HUES64 (cell line): ENCODE measurements around the gene PCTP.

Experiments
- H3K27ac ChIP-seq: 2 replicates; pipeline ENCODE4 v1.7.0; 2013; ENCODE audit warnings: low read depth, low read length, inconsistent platforms
- H3K27me3 ChIP-seq: 2 replicates; pipeline ENCODE4 v1.6.1; 2013; ENCODE audit warnings: mild to moderate bottlenecking, low read length; ENCODE audit not compliant: insufficient read depth
- H3K36me3 ChIP-seq: 2 replicates; pipeline ENCODE4 v1.6.1; 2013; ENCODE audit warnings: mild to moderate bottlenecking, low read length; ENCODE audit not compliant: insufficient read depth
- H3K4me1 ChIP-seq: 2 replicates; pipeline ENCODE4 v1.6.1; 2013; ENCODE audit warnings: mild to moderate bottlenecking, low read length, moderate library complexity; ENCODE audit not compliant: insufficient read depth
- H3K4me3 ChIP-seq: 2 replicates; pipeline ENCODE4 v1.5.1; 2013; ENCODE audit warnings: mild to moderate bottlenecking, low read length, moderate library complexity
- H3K9ac ChIP-seq: 2 replicates; pipeline ENCODE4 v1.6.1; 2013; ENCODE audit warnings: mild to moderate bottlenecking, low read depth, low read length
- H3K9me3 ChIP-seq: 2 replicates; pipeline ENCODE4 v1.6.1; 2013; ENCODE audit warnings: low read depth, low read length; ENCODE audit not compliant: insufficient read depth
- WGBS: fragments of 150-250, 120-280 bp; methylation state at CpG from one replicate; pipeline ENCODE4 v1.1.7; 2013; ENCODE audit warnings: missing lambda C conversion rate; 5-methylcytosine and 5-hydroxymethylcytosine counted together

PCTP gene

DNA sequence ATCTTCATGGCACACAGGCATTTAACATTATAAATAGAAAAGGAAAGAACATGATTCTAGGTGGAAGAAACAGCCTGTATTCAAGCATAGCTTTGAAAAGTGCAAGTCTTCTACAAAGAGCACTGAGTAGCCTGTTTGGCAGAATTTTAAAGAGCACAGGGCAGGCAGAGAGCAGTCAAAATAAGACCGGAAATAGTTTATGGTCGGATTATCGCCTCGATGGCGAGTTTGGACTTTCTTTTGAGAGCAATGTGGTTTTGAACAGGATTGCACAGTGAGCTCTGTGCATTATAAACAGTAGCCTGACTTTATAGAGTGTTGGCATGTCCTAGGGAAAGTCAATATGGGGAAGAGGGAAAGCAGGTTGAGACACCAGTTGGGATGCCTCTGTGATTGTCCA lies 22.0 kb upstream of the PCTP start:
- Histone ChIP-seq H3K27ac (no peak overlapping the region), H3K4me3 (no peak overlapping the region), H3K9me3 (no peaks in the 10 kb centered on the region), H3K27me3 (no peaks in the 10 kb centered on the region), H3K9ac (no peak overlapping the region), H3K36me3 (no peaks in the 10 kb centered on the region), H3K4me1 (peaks cover 37% of the 10 kb centered on the region)
- 96% methylated on average over 5 of the region's 5 CpGs for WGBS

- Histone ChIP-seq H3K4me1 (peaks cover 41% of the 10 kb centered on the region), H3K9me3 (no peaks in the 10 kb centered on the region), H3K9ac (no peak overlapping the region), H3K27ac (no peak overlapping the region), H3K27me3 (no peaks in the 10 kb centered on the region), H3K36me3 (no peaks in the 10 kb centered on the region), H3K4me3 (no peak overlapping the region)
- no CpG with 5 or more reads among the region's 1 CpG for WGBS
Measured at GRCh38 chr17:55729484-55729883, 21.4 kb upstream of the PCTP start.

- Histone ChIP-seq H3K9me3 (no peaks in the 10 kb centered on the region), H3K4me1 (peaks cover 38% of the 10 kb centered on the region), H3K36me3 (no peaks in the 10 kb centered on the region), H3K27me3 (no peaks in the 10 kb centered on the region), H3K9ac (no peak overlapping the region), H3K27ac (no peak overlapping the region), H3K4me3 (no peak overlapping the region)
- no CpG with 5 or more reads among the region's 1 CpG for WGBS
Measured at GRCh38 chr17:55730380-55730779, 20.5 kb upstream of the PCTP start.

GRCh38 chr17:55730808-55731207 lies 20.0 kb upstream of the PCTP start:
- 90% methylated on average over 2 of the region's 3 CpGs for WGBS
- Histone ChIP-seq H3K9ac (no peak overlapping the region), H3K27ac (no peak overlapping the region), H3K9me3 (no peaks in the 10 kb centered on the region), H3K4me1 (peaks cover 35% of the 10 kb centered on the region), H3K4me3 (no peak overlapping the region), H3K27me3 (no peaks in the 10 kb centered on the region), H3K36me3 (no peaks in the 10 kb centered on the region)

DNA sequence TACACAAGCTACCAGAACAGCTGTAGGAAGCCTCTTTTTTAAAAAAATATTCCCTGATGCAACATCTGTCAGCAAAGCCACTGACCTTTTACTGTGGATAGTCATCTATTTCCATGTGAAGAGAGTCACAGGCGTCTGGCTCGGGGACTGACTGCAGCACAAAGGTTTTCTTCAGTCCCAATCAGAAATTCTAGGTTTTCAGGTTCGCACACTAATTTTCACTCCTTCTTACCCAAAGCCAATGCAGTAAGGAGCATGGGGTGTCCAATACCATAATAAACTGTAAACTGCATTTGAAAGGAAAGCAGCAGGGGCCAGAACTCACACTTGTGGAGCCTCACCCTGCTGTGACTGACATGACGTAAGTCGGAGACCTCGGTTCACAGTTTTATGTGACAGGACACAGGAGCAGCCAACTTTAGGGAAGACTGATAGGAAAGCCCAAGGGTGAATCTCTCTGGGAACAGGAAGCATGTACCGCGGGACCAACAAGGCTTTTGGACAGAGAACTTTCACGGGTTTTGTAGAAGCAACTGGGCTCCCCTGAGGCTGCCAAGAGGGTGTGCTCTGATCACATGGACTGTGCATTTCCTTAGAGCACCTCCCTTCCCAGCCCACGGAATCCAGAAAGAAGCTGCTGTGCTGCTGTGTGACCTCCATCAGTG lies 19.1 kb upstream of the PCTP start:
- Histone ChIP-seq H3K9me3 (no peaks in the 10 kb centered on the region), H3K9ac (no peak overlapping the region), H3K4me3 (no peak overlapping the region), H3K27me3 (no peaks in the 10 kb centered on the region), H3K4me1 (peaks cover 33% of the 10 kb centered on the region), H3K27ac (no peak overlapping the region), H3K36me3 (no peaks in the 10 kb centered on the region)
- WGBS, result 28% methylated on average over 10 of the region's 10 CpGs

- Histone ChIP-seq H3K4me1 (peaks cover 33% of the 10 kb centered on the region), H3K36me3 (no peaks in the 10 kb centered on the region), H3K9ac (no peak overlapping the region), H3K9me3 (no peaks in the 10 kb centered on the region), H3K27me3 (no peaks in the 10 kb centered on the region), H3K4me3 (no peak overlapping the region), H3K27ac (peak overlapping the region; percentile 19; the same call in 1 of the 2 replicates)
- WGBS, result 29% methylated on average over 4 of the region's 4 CpGs
Measured at GRCh38 chr17:55734128-55734781, 16.6 kb upstream of the PCTP start.

- Histone ChIP-seq H3K9ac (no peak overlapping the region), H3K36me3 (no peaks in the 10 kb centered on the region), H3K4me3 (no peak overlapping the region), H3K4me1 (peaks cover 33% of the 10 kb centered on the region), H3K9me3 (no peaks in the 10 kb centered on the region), H3K27me3 (no peaks in the 10 kb centered on the region), H3K27ac (no peak overlapping the region)
- 35% methylated on average over 3 of the region's 5 CpGs for WGBS
Measured at GRCh38 chr17:55735731-55736405, 15.0 kb upstream of the PCTP start.

- Histone ChIP-seq H3K9me3 (no peaks in the 10 kb centered on the region), H3K9ac (no peak overlapping the region), H3K4me3 (no peak overlapping the region), H3K4me1 (peaks cover 14% of the 10 kb centered on the region), H3K36me3 (no peaks in the 10 kb centered on the region), H3K27ac (no peak overlapping the region), H3K27me3 (no peaks in the 10 kb centered on the region)
- 89% methylated on average over 4 of the region's 4 CpGs for WGBS
Measured at GRCh38 chr17:55737976-55738501, 12.8 kb upstream of the PCTP start.

DNA sequence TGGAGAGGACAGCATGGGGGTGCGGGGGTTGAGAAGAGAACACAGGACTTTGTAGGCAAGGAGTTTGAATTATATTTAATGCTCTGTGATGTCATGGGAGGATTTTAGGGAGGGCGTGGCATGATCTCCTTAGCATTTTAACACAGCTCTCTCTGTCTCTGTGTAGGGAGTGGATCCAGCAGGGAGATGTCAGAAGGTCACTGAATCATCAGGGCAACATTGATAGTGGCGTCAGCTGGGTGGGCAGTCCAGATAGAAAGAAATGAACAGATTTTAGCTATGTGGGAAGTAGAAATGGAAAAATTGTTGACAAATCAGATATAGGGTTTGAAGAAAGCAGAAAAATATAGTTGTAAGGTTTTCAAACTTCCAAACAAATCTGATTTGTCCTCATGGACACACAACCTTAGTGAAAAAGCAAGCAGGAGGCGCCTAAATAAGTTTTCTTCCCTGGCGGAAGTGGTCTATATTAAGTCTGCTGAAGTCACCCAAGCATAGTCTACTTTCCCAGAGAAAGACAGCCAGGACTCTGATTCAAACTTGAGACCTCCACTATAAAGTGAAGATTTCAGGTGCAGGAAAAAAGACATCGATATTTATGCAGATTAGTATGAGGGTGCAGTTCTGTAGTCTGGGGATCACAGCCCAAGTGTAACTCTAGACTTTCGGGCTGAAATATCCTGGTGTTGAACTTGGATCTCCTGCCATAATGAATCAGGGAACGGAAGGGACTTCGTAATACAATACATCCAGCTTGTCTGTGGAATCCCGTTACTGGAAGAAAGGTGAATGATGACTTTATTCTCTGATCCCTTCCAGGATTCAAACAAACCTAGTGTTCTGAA lies 10.1 kb upstream of the PCTP start:
- no peak overlapping the region for H3K9ac ChIP-seq
- no peaks in the 10 kb centered on the region for H3K27me3 ChIP-seq
- no peaks in the 10 kb centered on the region; the same call in 1 of the 2 replicates for H3K4me1 ChIP-seq
- 91% methylated on average over 10 of the region's 10 CpGs for WGBS
- H3K27ac ChIP-seq, result no peak overlapping the region
- H3K36me3 ChIP-seq, result no peaks in the 10 kb centered on the region
- H3K4me3 ChIP-seq, result no peak overlapping the region
- no peaks in the 10 kb centered on the region for H3K9me3 ChIP-seq

GRCh38 chr17:55741356-55741700 lies 9.5 kb upstream of the PCTP start:
- no peaks in the 10 kb centered on the region for H3K36me3 ChIP-seq
- WGBS, result no CpG with 5 or more reads among the region's 3 CpGs
- H3K27ac ChIP-seq, result no peak overlapping the region
- no peak overlapping the region for H3K9ac ChIP-seq
- no peaks in the 10 kb centered on the region; the same call in 1 of the 2 replicates for H3K4me1 ChIP-seq
- H3K9me3 ChIP-seq, result no peaks in the 10 kb centered on the region
- no peak overlapping the region for H3K4me3 ChIP-seq
- no peaks in the 10 kb centered on the region for H3K27me3 ChIP-seq
